IPS-18c (cell line): ENCODE results near the gene PTPN4.
"Not testable (repeated sequence)": the region's sequence is repeated elsewhere in the genome, so short reads cannot be mapped to it uniquely, and the experiment has no call there.

Experiments used
- H3K4me3 ChIP-seq: 2 replicates; pipeline ENCODE4 v1.7.0; 2013; ENCODE audit warnings: low read depth, mild to moderate bottlenecking, low read length, moderate library complexity; ENCODE audit not compliant: insufficient read depth
- H3K9me3 ChIP-seq: one replicate; pipeline ENCODE4 v1.6.1; 2013; ENCODE audit warnings: mild to moderate bottlenecking, low read length, moderate library complexity; ENCODE audit not compliant: control insufficient read depth, insufficient read depth

Gene PTPN4

GRCh38 chr2:119782308-119783027 lies 22.7 kb downstream of the PTPN4 start:
- Histone ChIP-seq H3K4me3 (no peak overlapping the region), H3K9me3 (no peaks in the 10 kb centered on the region)

- Histone ChIP-seq H3K4me3 (no peak overlapping the region), H3K9me3 (no peaks in the 10 kb centered on the region)
Measured at GRCh38 chr2:119784876-119785275, 25.2 kb downstream of the PTPN4 start.

GRCh38 chr2:119786295-119786694 lies 26.6 kb downstream of the PTPN4 start:
- H3K4me3 ChIP-seq = no peak overlapping the region
- no peaks in the 10 kb centered on the region for H3K9me3 ChIP-seq

GRCh38 chr2:119788752-119789151 lies 29.0 kb downstream of the PTPN4 start:
- Histone ChIP-seq H3K4me3 (no peak overlapping the region), H3K9me3 (no peaks in the 10 kb centered on the region)

GRCh38 chr2:119790466-119790865 lies 30.7 kb downstream of the PTPN4 start:
- Histone ChIP-seq H3K4me3 (no peak overlapping the region), H3K9me3 (peaks cover 4% of the 10 kb centered on the region)

- Histone ChIP-seq H3K4me3 (no peak overlapping the region), H3K9me3 (peaks cover 4% of the 10 kb centered on the region)
Measured at GRCh38 chr2:119792907-119793312, 33.2 kb downstream of the PTPN4 start.

- no peak overlapping the region for H3K4me3 ChIP-seq
- H3K9me3 ChIP-seq = peaks cover 4% of the 10 kb centered on the region
Measured at GRCh38 chr2:119794237-119794636, 34.5 kb downstream of the PTPN4 start.

- peaks cover 4% of the 10 kb centered on the region for H3K9me3 ChIP-seq
- H3K4me3 ChIP-seq = no peak overlapping the region
Measured at GRCh38 chr2:119795309-119796303, 35.9 kb downstream of the PTPN4 start.

GRCh38 chr2:119800376-119800902 lies 40.7 kb downstream of the PTPN4 start:
- H3K4me3 ChIP-seq = no peak overlapping the region
- H3K9me3 ChIP-seq = no peaks in the 10 kb centered on the region

GRCh38 chr2:119801040-119801439 lies 41.3 kb downstream of the PTPN4 start:
- Histone ChIP-seq H3K4me3 (no peak overlapping the region), H3K9me3 (no peaks in the 10 kb centered on the region)

- not testable (repeated sequence) for H3K9me3 ChIP-seq, H3K4me3 ChIP-seq
Measured at GRCh38 chr2:119801989-119802388, 42.3 kb downstream of the PTPN4 start.

- Histone ChIP-seq H3K4me3 (no peak overlapping the region), H3K9me3 (no peaks in the 10 kb centered on the region)
Measured at GRCh38 chr2:119803101-119803500, 43.4 kb downstream of the PTPN4 start.

- not testable (repeated sequence) for H3K4me3 ChIP-seq, H3K9me3 ChIP-seq
Measured at GRCh38 chr2:119804409-119804808, 44.7 kb downstream of the PTPN4 start.

GRCh38 chr2:119808516-119809147 lies 48.9 kb downstream of the PTPN4 start:
- no peak overlapping the region for H3K4me3 ChIP-seq

GRCh38 chr2:119809339-119810048 lies 49.8 kb downstream of the PTPN4 start:
- no peak overlapping the region for H3K4me3 ChIP-seq
- H3K9me3 ChIP-seq = no peaks in the 10 kb centered on the region

More at GRCh38 chr2:119808516-119809147, 48.9 kb downstream of the PTPN4 start:
- no peaks in the 10 kb centered on the region for H3K9me3 ChIP-seq

- Histone ChIP-seq H3K4me3 (no peak overlapping the region), H3K9me3 (no peaks in the 10 kb centered on the region)
Measured at GRCh38 chr2:119810049-119810630, 50.4 kb downstream of the PTPN4 start.
